ENCODE data around the gene SBF2. TPM values are rescaled to one million over a fixed set of nuclear protein-coding genes. Genes with fewer than 3 reads are reported as not detected.

The SBF2 gene
- total and polyA plus RNA-seq, 2 donors (not counting 3 experiments of a cell fraction or from before 2014, with no cell fraction given), result 15.4 to 42.4 TPM

GRCh38 chr11:10117709-10118351 is 176.2 kb downstream of the SBF2 start:
- peak overlapping the region; percentile 52 for H3K4me2 ChIP-seq (ENCODE audit: insufficient read depth, low read length)
- FAIRE-seq (peak; percentile 70), DNase-seq (ENCODE audit: low read depth, low spot score) (peak; percentile 61)
- H3K27me3 ChIP-seq (ENCODE audit: control insufficient read depth in 2 of 2, insufficient read depth in 2 of 2, low read length in 2 of 2), result no peaks in the 10 kb centered on the region
- no peak for TF ChIP-seq EZH2 (IDR thresholded peaks at IDR 0.05; ENCODE audit: borderline replicate concordance, low read depth, low read length, severe bottlenecking)
- TF ChIP-seq, protein P1, sequence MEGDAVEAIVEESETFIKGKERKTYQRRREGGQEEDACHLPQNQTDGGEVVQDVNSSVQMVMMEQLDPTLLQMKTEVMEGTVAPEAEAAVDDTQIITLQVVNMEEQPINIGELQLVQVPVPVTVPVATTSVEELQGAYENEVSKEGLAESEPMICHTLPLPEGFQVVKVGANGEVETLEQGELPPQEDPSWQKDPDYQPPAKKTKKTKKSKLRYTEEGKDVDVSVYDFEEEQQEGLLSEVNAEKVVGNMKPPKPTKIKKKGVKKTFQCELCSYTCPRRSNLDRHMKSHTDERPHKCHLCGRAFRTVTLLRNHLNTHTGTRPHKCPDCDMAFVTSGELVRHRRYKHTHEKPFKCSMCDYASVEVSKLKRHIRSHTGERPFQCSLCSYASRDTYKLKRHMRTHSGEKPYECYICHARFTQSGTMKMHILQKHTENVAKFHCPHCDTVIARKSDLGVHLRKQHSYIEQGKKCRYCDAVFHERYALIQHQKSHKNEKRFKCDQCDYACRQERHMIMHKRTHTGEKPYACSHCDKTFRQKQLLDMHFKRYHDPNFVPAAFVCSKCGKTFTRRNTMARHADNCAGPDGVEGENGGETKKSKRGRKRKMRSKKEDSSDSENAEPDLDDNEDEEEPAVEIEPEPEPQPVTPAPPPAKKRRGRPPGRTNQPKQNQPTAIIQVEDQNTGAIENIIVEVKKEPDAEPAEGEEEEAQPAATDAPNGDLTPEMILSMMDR (IDR thresholded peaks at IDR 0.05; ENCODE audit: extremely low read depth in 1 of 2, insufficient read depth in 1 of 2, low read depth in 1 of 2, low read length in 2 of 2), result no peak
- no peak for TF ChIP-seq MYC (IDR thresholded peaks at IDR 0.05; ENCODE audit: low read depth, low read length)
- TF ChIP-seq FOS (IDR thresholded peaks at IDR 0.05; ENCODE audit: borderline replicate concordance, insufficient read depth, low read length), result peak; percentile 53
- no peak for TF ChIP-seq POLR2A (IDR thresholded peaks at IDR 0.05; ENCODE audit: low read depth, low read length)
- no peak for TF ChIP-seq GATA2 (IDR thresholded peaks at IDR 0.05; ENCODE audit: insufficient read depth, insufficient read length, low read depth, low read length)
- TF ChIP-seq, protein P2, sequence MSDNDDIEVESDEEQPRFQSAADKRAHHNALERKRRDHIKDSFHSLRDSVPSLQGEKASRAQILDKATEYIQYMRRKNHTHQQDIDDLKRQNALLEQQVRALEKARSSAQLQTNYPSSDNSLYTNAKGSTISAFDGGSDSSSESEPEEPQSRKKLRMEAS (IDR thresholded peaks at IDR 0.05; ENCODE audit: insufficient read depth, insufficient read length), result no peak
- no peak for TF ChIP-seq POLR2AphosphoS5 (IDR thresholded peaks at IDR 0.05; ENCODE audit: insufficient read depth, low read depth, low read length)
- no peak overlapping the region for H3K4me3 ChIP-seq (replicated peaks in 1 of 3; ENCODE audit: insufficient read depth in 1 of 3, low read depth in 1 of 3, low read length in 3 of 3)
- peak overlapping the region; percentile 42 for H3K27ac ChIP-seq (ENCODE audit: insufficient read depth, low read depth, low read length)
- ChIA-PET CTCF (interaction anchor here (1.3 kb wide), 1 partner anchor 64 kb away, joined by 3 read pairs; no protein-coding TSS in a partner anchor), POLR2A (no interaction called here)
- peaks cover 1% of the 10 kb centered on the region for H3K79me2 ChIP-seq (ENCODE audit: control insufficient read depth, insufficient read depth, low read length)
- H3K9me3 ChIP-seq (replicated peaks; ENCODE audit: control insufficient read depth, insufficient read depth, low read length), result no peaks in the 10 kb centered on the region
- BruUV-seq (replicated peaks), result no TSS peak
- no peaks in the 10 kb centered on the region for H3K36me3 ChIP-seq (ENCODE audit: control insufficient read depth in 2 of 2, extremely low read depth in 1 of 2, insufficient read depth in 2 of 2, low read length in 2 of 2)
- no peaks in the 10 kb centered on the region for H3K9me1 ChIP-seq (replicated peaks; ENCODE audit: control insufficient read depth, extremely low read depth, insufficient read depth, low read length)
- dilution Hi-C loops (cut with MboI; ENCODE audit: extremely low pct_ligation_motif_present, low sequenced_read_pairs), result no loop called here
- H3K4me1 ChIP-seq (ENCODE audit: control insufficient read depth, extremely low read depth, insufficient read depth, low read length), result peaks cover 20% of the 10 kb centered on the region
- H2AFZ ChIP-seq (ENCODE audit: low read depth, low read length), result no peak overlapping the region
- H4K20me1 ChIP-seq (replicated peaks; ENCODE audit: control insufficient read depth, extremely low read depth, insufficient read depth, low read length), result no peaks in the 10 kb centered on the region
- H3K9ac ChIP-seq (replicated peaks; ENCODE audit: extremely low read depth, insufficient read depth, low read length), result no peak overlapping the region
- intact Hi-C loops (cut with micrococcal nuclease), result no loop called here
